ENCODE data around the gene EFCAB11. TPM values are rescaled to one million over a fixed set of nuclear protein-coding genes. Genes with fewer than 3 reads are reported as not detected.

Gene EFCAB11
- total and polyA plus RNA-seq, 2 of the 4 experiments (the other 2 are of a cell fraction), result 2.2 to 5.3 TPM

GRCh38 chr14:89765346-89765745 lies 189.2 kb downstream of the EFCAB11 start:
- no peak overlapping the region for H3K18ac ChIP-seq (ENCODE audit: low read depth, low read length)
- no peak overlapping the region for H2BK20ac ChIP-seq (ENCODE audit: low read depth, low read length)
- no peak overlapping the region for H4K5ac ChIP-seq (ENCODE audit: low read depth, low read length)
- TF ChIP-seq ELK1 (IDR thresholded peaks at IDR 0.05; ENCODE audit: borderline replicate concordance, low read depth, low read length) (no peak), MXI1 (IDR thresholded peaks at IDR 0.05; ENCODE audit: borderline replicate concordance, low read depth, low read length) (no peak), BHLHE40 (IDR thresholded peaks at IDR 0.05; ENCODE audit: low read depth, low read length) (no peak), RFX5 (IDR thresholded peaks at IDR 0.05; ENCODE audit: low read depth, low read length) (no peak), MAFK (IDR thresholded peaks at IDR 0.05; ENCODE audit: low read depth, low read length) (no peak), CEBPB (IDR thresholded peaks at IDR 0.05; ENCODE audit: low read depth, low read length) (no peak), RCOR1 (IDR thresholded peaks at IDR 0.05; ENCODE audit: insufficient replicate concordance, low read length) (no peak), USF2 (IDR thresholded peaks at IDR 0.05; ENCODE audit: low read depth, low read length) (no peak), MAZ (IDR thresholded peaks at IDR 0.05; ENCODE audit: borderline replicate concordance, low read depth, low read length) (no peak), CHD1 (IDR thresholded peaks at IDR 0.05; ENCODE audit: low read depth, low read length) (no peak), NFE2L2 (IDR thresholded peaks at IDR 0.05; ENCODE audit: low read depth, low read length) (no peak), FOS (IDR thresholded peaks at IDR 0.05; ENCODE audit: low read depth, low read length) (no peak), SMC3 (IDR thresholded peaks at IDR 0.05; ENCODE audit: low read depth, low read length) (no peak), POLR2A (IDR thresholded peaks at IDR 0.05; ENCODE audit: low read depth, low read length) (no peak), RAD21 (IDR thresholded peaks at IDR 0.05; ENCODE audit: low read length) (no peak), CTCF (conservative IDR thresholded peaks at IDR 0.05; ENCODE audit: low read depth, low read length) (no peak)
- no peak overlapping the region for H2BK120ac ChIP-seq (ENCODE audit: low read depth, low read length)
- H4K20me1 ChIP-seq (ENCODE audit: insufficient read depth, low read length), result no peaks in the 10 kb centered on the region
- DNase-seq, result no peak
- no TSS peak for BruUV-seq (replicated peaks)
- H3K4me3 ChIP-seq (ENCODE audit: insufficient read depth, low read depth, low read length), result no peak overlapping the region
- H3K14ac ChIP-seq (replicated peaks; ENCODE audit: low read depth, low read length), result no peak overlapping the region
- no peak overlapping the region for H3K9ac ChIP-seq (ENCODE audit: low read depth, low read length)
- no peak overlapping the region for H3K4me2 ChIP-seq (ENCODE audit: low read depth, low read length)
- H2BK5ac ChIP-seq (ENCODE audit: low read depth, low read length, poor library complexity, severe bottlenecking), result no peak overlapping the region
- ChIA-PET CTCF (no interaction called here), POLR2A (ENCODE audit: unreplicated experiment) (no interaction called here)
- no peak overlapping the region for H3K4ac ChIP-seq (ENCODE audit: low read depth, low read length)
- intact Hi-C loops (cut with micrococcal nuclease) (loop anchor here (1.0 to 5.0 kb wide), 3 partner anchors 82 to 348 kb away; partner anchors contain the start of gene FOXN3), dilution Hi-C loops (cut with HindIII; ENCODE audit: low sequenced_read_pairs, unreplicated experiment) (no loop called here), in situ Hi-C loops (cut with MboI; ENCODE audit: low sequenced_read_pairs) (loop anchor here (25.0 kb wide), 1 partner anchor 728 kb away; no protein-coding TSS in a partner anchor)
- H3K4me1 ChIP-seq (ENCODE audit: control insufficient read depth, insufficient read depth, low read length), result no peaks in the 10 kb centered on the region
- peaks cover 3% of the 10 kb centered on the region; the same call in 1 of the 2 replicates for H3K9me1 ChIP-seq (ENCODE audit: insufficient read depth, low read length)
- H3K27ac ChIP-seq (ENCODE audit: insufficient read depth, low read length), result no peak overlapping the region
- no peak overlapping the region for H2AK9ac ChIP-seq (replicated peaks; ENCODE audit: low read depth, low read length, poor library complexity)
- WGBS, 2 experiments (ENCODE audit: extremely low coverage in 2 of 2, insufficient read length in 1 of 2), result no CpG with 5 or more reads among the region's 3 CpGs
- H3K56ac ChIP-seq (ENCODE audit: extremely low read depth, insufficient read depth, low read length), result no peak overlapping the region
- no peak overlapping the region for H4K8ac ChIP-seq (ENCODE audit: low read depth in 2 of 2, low read length in 2 of 2)
- H3K79me1 ChIP-seq (ENCODE audit: low read depth in 1 of 2, low read length in 2 of 2), result 0 out of 4 replicates have a peak, but pooled peaks cover 0 to 4% of the 10 kb centered on the region in 2 experiments
- ATAC-seq (ENCODE audit: low read depth), result no peak
- H3K27me3 ChIP-seq (ENCODE audit: control insufficient read depth, insufficient read depth, low read length), result no peaks in the 10 kb centered on the region
- no peak overlapping the region; the same call in 1 of the 2 replicates for H2AK5ac ChIP-seq (ENCODE audit: low read depth, low read length)
- no peaks in the 10 kb centered on the region for H3K36me3 ChIP-seq (ENCODE audit: control insufficient read depth, insufficient read depth, low read length)
- H4K91ac ChIP-seq (ENCODE audit: insufficient read depth, low read depth, low read length), result no peak overlapping the region
- no peak overlapping the region for H2BK15ac ChIP-seq (ENCODE audit: low read depth, low read length)
- H3K23ac ChIP-seq (ENCODE audit: low read depth, low read length), result no peak overlapping the region
- no peaks in the 10 kb centered on the region for H3K9me3 ChIP-seq (ENCODE audit: control insufficient read depth, insufficient read depth, low read length)
- no peak overlapping the region for H2AFZ ChIP-seq (replicated peaks; ENCODE audit: low read length, poor library complexity)
